Dermis blood vessel endothelial cell (primary cell): ENCODE measurements around the gene CCDC85B. TPM values are rescaled to one million over a fixed set of nuclear protein-coding genes. Genes with fewer than 3 reads are reported as not detected.

Experiments used
- total RNA-seq: library from RNA; depleted of rRNA; stranded (reverse); fragments of >200 nt; gene quantifications from 2 replicates; pipeline ENCODE4 v1.2.3, GENCODE V29; 2014

CCDC85B gene
- total RNA-seq, 1 donor from 2014 or later = 163 TPM

Other genes with a start within 250 kb of the CCDC85B start
- gene RELA, start 227.8 kb upstream of the CCDC85B start, total RNA-seq = 17.3 and 17.7 TPM in 2 replicates
- 35.7 and 38.5 TPM in 2 replicates for gene KAT5, start 178.4 kb upstream of the CCDC85B start, total RNA-seq
- gene RNASEH2C, start 169.9 kb upstream of the CCDC85B start, total RNA-seq = 30.6 and 96.1 TPM in 2 replicates
- 11.6 and 13.8 TPM in 2 replicates for gene AP5B1, start 109.7 kb upstream of the CCDC85B start, total RNA-seq
- gene OVOL1, start 103.6 kb upstream of the CCDC85B start, total RNA-seq = not detected in 2 replicates
- gene SNX32, start 56.7 kb upstream of the CCDC85B start, total RNA-seq = 0.17 and 0.33 TPM in 2 replicates
- 1,118 and 1,698 TPM in 2 replicates for gene CFL1, start 32.5 kb upstream of the CCDC85B start, total RNA-seq
- 48.2 and 49.7 TPM in 2 replicates for gene MUS81, start 30.2 kb upstream of the CCDC85B start, total RNA-seq
- 16.8 and 22.1 TPM in 2 replicates for gene EFEMP2, start 17.9 kb upstream of the CCDC85B start, total RNA-seq
- not detected in 2 replicates for gene CTSW, start 10.8 kb upstream of the CCDC85B start, total RNA-seq
- 161 and 189 TPM in 2 replicates for gene FIBP, start 2.2 kb upstream of the CCDC85B start, total RNA-seq
- gene FOSL1, start 9.7 kb downstream of the CCDC85B start, total RNA-seq = 3.6 and 4.9 TPM in 2 replicates
- gene C11orf68, start 28.4 kb downstream of the CCDC85B start, total RNA-seq = 17.0 and 20.0 TPM in 2 replicates
- gene DRAP1, start 28.8 kb downstream of the CCDC85B start, total RNA-seq = 64.9 and 93.9 TPM in 2 replicates
- not detected in 2 replicates for gene TSGA10IP, start 54.8 kb downstream of the CCDC85B start, total RNA-seq
- gene SART1, start 71.1 kb downstream of the CCDC85B start, total RNA-seq = 27.1 and 48.7 TPM in 2 replicates
- 32.2 and 35.8 TPM in 2 replicates for gene EIF1AD, start 111.5 kb downstream of the CCDC85B start, total RNA-seq
- 18.2 and 23.2 TPM in 2 replicates for gene BANF1, start 111.8 kb downstream of the CCDC85B start, total RNA-seq
- 0.17 and 0.60 TPM in 2 replicates for gene CST6, start 121.3 kb downstream of the CCDC85B start, total RNA-seq
- gene CATSPER1, start 135.8 kb downstream of the CCDC85B start, total RNA-seq = 0.34 TPM in 1 of 2 replicates, not detected in the other
- gene GAL3ST3, start 158.5 kb downstream of the CCDC85B start, total RNA-seq = 0.60 and 1.4 TPM in 2 replicates
- 116 and 141 TPM in 2 replicates for gene SF3B2, start 161.7 kb downstream of the CCDC85B start, total RNA-seq
- gene PACS1, start 179.6 kb downstream of the CCDC85B start, total RNA-seq = 28.2 and 52.7 TPM in 2 replicates